ENCODE results near the gene NRG3.

DNA sequence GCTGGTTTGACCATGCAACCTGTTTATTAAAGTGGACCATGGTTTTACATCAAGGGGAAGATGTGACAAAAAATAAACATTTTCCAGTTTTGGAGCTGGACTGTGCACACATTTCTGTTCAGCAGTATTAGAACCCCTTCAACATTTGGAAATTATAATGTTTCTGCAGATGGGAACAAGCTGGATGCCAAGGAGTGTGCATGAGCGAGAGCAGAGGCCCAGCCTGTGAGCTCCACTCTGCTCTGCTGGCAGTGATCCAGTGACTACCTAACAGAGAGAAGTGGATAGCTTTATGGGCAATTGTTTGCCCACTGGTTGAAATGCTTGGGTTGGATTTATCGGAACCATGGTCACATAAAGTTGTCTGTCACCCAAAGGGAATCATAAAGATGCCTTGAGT lies 456.7 kb downstream of the NRG3 start:
- no peak for TF ChIP-seq EZH2 (IDR thresholded peaks at IDR 0.05; ENCODE audit: low read depth, low read length, severe bottlenecking)
- TF ChIP-seq POLR2A (IDR thresholded peaks at IDR 0.05; ENCODE audit: control extremely low read depth in 1 of 2, low read depth in 2 of 2, low read length in 2 of 2): no peak
- TF ChIP-seq POLR2AphosphoS5 (IDR thresholded peaks at IDR 0.05; ENCODE audit: low read depth, low read length): no peak
- TF ChIP-seq HDAC6 (IDR thresholded peaks at IDR 0.05; ENCODE audit: low read depth, low read length): no peak
